CD4-positive, alpha-beta memory T cell (primary cell): ENCODE results near the gene CDKN2D. TPM values are rescaled to one million over a fixed set of nuclear protein-coding genes. Genes with fewer than 3 reads are reported as not detected.

ENCODE experiments used
- CTCF ChIA-PET: fragments of 350-600 bp; sonication (Branson Sonifier 250); formaldehyde crosslinking; loops from one replicate; lab custom pipeline; 2021; ENCODE audit warnings: inconsistent platforms; ENCODE audit not compliant: partially characterized antibody; lab: Charles Lee
- POLR2A ChIA-PET: fragments of 350-600 bp; sonication (Branson Sonifier 250); formaldehyde crosslinking; loops from one replicate; lab custom pipeline; 2021; ENCODE audit not compliant: partially characterized antibody; lab: Charles Lee
- DNase-seq, 5 donors: peaks; one replicate each; pipeline versions ENCODE4 v3.0.0 to v3.0.0-alpha.2; 2020 to 2022; ENCODE audit warnings: mixed read lengths in 1 of 5
- H3K27ac ChIP-seq: one replicate; pipeline ENCODE4 v1.7.0; 2013; ENCODE audit warnings: low read depth, low read length
- H3K27me3 ChIP-seq: 2 replicates; pipeline ENCODE4 v1.7.0; 2013; ENCODE audit warnings: mild to moderate bottlenecking, low read length, moderate library complexity; ENCODE audit not compliant: insufficient read depth
- H3K36me3 ChIP-seq: 2 replicates; pipeline ENCODE4 v1.7.0; 2013; ENCODE audit warnings: mild to moderate bottlenecking, low read length, moderate library complexity; ENCODE audit not compliant: insufficient read depth
- H3K4me1 ChIP-seq: 2 replicates; pipeline ENCODE4 v1.7.0; 2013; ENCODE audit warnings: mild to moderate bottlenecking, low read length, moderate library complexity; ENCODE audit not compliant: insufficient read depth
- H3K4me3 ChIP-seq, 2 donors: one replicate each; pipeline ENCODE4 v1.7.0; 2013; ENCODE audit warnings: low read length in 2 of 2, mild to moderate bottlenecking in 1 of 2
- H3K9me3 ChIP-seq, 2 donors: one replicate each; pipeline ENCODE4 v1.7.0; 2013; ENCODE audit warnings: low read length in 2 of 2, control low read depth in 1 of 2; ENCODE audit not compliant: control insufficient read depth in 1 of 2
- H3K27ac Mint-ChIP-seq, 7 donors: one replicate each; pipeline ENCODE4 v1.8.0; 2020 to 2021; ENCODE audit warnings: mixed read lengths in 7 of 7, mild to moderate bottlenecking in 6 of 7, inconsistent platforms in 3 of 7, moderate library complexity in 3 of 7
- H3K27me3 Mint-ChIP-seq, 2 donors: one replicate each; pipeline ENCODE4 v1.8.0; 2020 to 2021; ENCODE audit warnings: mixed read lengths in 2 of 2
- H3K36me3 Mint-ChIP-seq, 2 donors: one replicate each; pipeline ENCODE4 v1.8.0; 2020 to 2021; ENCODE audit warnings: mixed read lengths in 2 of 2, inconsistent platforms in 1 of 2, mild to moderate bottlenecking in 1 of 2
- H3K4me1 Mint-ChIP-seq, 4 donors: one replicate each; pipeline ENCODE4 v1.8.0; 2020 to 2021; ENCODE audit warnings: mixed read lengths in 4 of 4, mild to moderate bottlenecking in 1 of 4
- H3K4me3 Mint-ChIP-seq, 8 donors: one replicate each; pipeline ENCODE4 v1.8.0; 2020 to 2021; ENCODE audit warnings: mixed read lengths in 8 of 8, mild to moderate bottlenecking in 7 of 8, moderate library complexity in 6 of 8, inconsistent platforms in 3 of 8
- H3K9me3 Mint-ChIP-seq, 8 donors: one replicate each; pipeline ENCODE4 v1.8.0; 2020 to 2021; ENCODE audit warnings: mixed read lengths in 8 of 8, mild to moderate bottlenecking in 5 of 8, inconsistent platforms in 3 of 8, moderate library complexity in 1 of 8
- intact Hi-C: fragments of 100-400 bp; cut with micrococcal nuclease; formaldehyde crosslinking; loops from one replicate; pipeline ENCODE4 v1.15.1; 2023
- polyA plus RNA-seq, 2 donors: library from polyadenylated mRNA; unstranded; fragments of 300-500 nt; fragmentation: Illumina TruSeq; gene quantifications; one replicate each; pipeline ENCODE4 v1.2.3, GENCODE V29; 2021
- total RNA-seq, 2 experiments: library from RNA; stranded (reverse); gene quantifications; one replicate each; pipeline ENCODE4 v1.2.3, GENCODE V29; 2021

Gene CDKN2D
- total and polyA plus RNA-seq, 4 experiments from 2014 or later: 25.6 to 159 (median 79.4) TPM

DNA sequence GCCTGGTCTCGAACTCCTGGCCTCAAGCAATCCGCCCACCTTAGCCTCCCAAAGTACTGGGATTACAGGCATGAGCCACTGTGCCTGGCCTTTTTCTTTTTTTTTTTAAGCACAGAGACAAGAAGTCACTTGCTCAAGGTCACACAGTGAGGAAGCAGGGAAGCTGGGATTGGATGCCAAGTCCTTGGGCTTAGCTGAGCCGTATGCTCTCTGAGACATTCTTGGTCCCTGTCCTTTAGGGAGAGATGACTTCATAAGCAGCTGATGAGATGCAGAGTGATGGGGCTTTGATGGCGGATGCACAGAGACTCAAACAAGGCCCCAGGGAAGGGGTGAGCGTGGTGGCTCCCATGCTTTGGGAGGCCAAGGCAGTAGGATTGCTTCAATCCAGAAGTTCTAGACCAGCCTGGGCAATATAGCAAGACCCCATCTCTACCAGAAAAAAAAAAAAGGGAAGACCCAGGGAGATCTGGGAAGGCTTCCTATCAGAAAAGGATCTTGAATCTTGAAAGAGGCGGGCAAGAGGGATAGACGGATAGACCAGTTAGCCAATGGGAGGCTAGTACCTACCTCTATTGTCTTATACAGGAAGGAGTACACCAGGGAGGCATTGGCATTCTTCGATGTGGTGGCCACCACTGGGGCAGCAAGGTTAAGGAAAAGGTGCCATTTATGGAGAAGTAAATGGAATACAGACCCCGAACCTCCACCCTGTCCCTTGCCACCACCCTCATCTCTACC, 14.4 kb upstream of the CDKN2D start:
- peak overlapping the region in 1 of 7 donors; percentile 70 for H3K27ac Mint-ChIP-seq
- intact Hi-C loops: no loop called here
- H3K27me3 ChIP-seq: no peaks in the 10 kb centered on the region
- CTCF ChIA-PET: interaction anchor here (1.1 to 9.3 kb wide), 7 partner anchors 9 to 116 kb away, joined by 3 to 473 read pairs (median 16); partner anchors contain the start of gene QTRT1
- no peak overlapping the region for H3K27ac ChIP-seq
- POLR2A ChIA-PET: interaction anchor here (1.5 to 4.3 kb wide), 3 partner anchors 20 to 61 kb away, joined by 6 to 46 read pairs (median 31); no protein-coding TSS in a partner anchor
- H3K36me3 ChIP-seq: no peaks in the 10 kb centered on the region
- peaks cover 15 to 31% (median 23%) of the 10 kb centered on the region in 4 donors for H3K4me1 Mint-ChIP-seq
- H3K9me3 ChIP-seq: no peaks in the 10 kb centered on the region
- no peak overlapping the region for H3K4me3 ChIP-seq
- H3K27me3 Mint-ChIP-seq: peaks cover 2 to 7% of the 10 kb centered on the region in 2 donors
- H3K4me3 Mint-ChIP-seq: no peak overlapping the region
- H3K9me3 Mint-ChIP-seq: no peaks in the 10 kb centered on the region
- no peaks in the 10 kb centered on the region for H3K36me3 Mint-ChIP-seq
- DNase-seq: no peak
- H3K4me1 ChIP-seq: peaks cover 22% of the 10 kb centered on the region

DNA sequence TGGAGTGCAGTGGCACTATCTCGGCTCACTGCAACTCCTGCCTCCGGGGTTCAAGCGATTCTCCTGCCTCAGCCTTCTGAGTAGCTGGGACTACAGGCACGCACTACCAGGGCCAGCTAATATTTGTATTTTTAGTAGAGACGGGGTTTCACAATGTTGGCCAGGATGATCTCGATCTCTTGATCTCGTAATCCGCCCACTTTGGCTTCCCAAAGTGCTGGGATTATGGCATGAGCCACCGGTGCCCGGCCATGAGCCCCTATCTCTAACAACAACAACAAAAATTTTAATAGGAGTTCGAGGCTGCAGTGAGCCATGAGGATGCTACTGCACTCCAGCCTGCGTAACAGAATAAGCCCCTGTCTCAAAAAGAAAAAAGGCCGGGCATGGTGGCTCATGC, 13.3 kb upstream of the CDKN2D start:
- Histone ChIP-seq H3K4me1 (peaks cover 22% of the 10 kb centered on the region), H3K4me3 (no peak overlapping the region), H3K36me3 (no peaks in the 10 kb centered on the region), H3K27me3 (no peaks in the 10 kb centered on the region), H3K27ac (no peak overlapping the region), H3K9me3 (no peaks in the 10 kb centered on the region)
- ChIA-PET POLR2A (interaction anchor here (1.1 to 4.3 kb wide), 3 partner anchors 16 to 62 kb away, joined by 3 to 46 read pairs (median 31); no protein-coding TSS in a partner anchor), CTCF (interaction anchor here (0.7 to 9.3 kb wide), 32 partner anchors 8 to 239 kb away, joined by 3 to 473 read pairs (median 6); partner anchors contain the start of genes ATG4D and QTRT1)
- Mint-ChIP-seq H3K36me3 (no peaks in the 10 kb centered on the region), H3K4me1 (peaks cover 9 to 24% (median 16%) of the 10 kb centered on the region in 4 donors), H3K4me3 (no peak overlapping the region), H3K27ac (no peak overlapping the region), H3K9me3 (no peaks in the 10 kb centered on the region), H3K27me3 (peaks cover 2% of the 10 kb centered on the region in 2 donors)
- intact Hi-C loops: no loop called here
- no peak for DNase-seq

DNA sequence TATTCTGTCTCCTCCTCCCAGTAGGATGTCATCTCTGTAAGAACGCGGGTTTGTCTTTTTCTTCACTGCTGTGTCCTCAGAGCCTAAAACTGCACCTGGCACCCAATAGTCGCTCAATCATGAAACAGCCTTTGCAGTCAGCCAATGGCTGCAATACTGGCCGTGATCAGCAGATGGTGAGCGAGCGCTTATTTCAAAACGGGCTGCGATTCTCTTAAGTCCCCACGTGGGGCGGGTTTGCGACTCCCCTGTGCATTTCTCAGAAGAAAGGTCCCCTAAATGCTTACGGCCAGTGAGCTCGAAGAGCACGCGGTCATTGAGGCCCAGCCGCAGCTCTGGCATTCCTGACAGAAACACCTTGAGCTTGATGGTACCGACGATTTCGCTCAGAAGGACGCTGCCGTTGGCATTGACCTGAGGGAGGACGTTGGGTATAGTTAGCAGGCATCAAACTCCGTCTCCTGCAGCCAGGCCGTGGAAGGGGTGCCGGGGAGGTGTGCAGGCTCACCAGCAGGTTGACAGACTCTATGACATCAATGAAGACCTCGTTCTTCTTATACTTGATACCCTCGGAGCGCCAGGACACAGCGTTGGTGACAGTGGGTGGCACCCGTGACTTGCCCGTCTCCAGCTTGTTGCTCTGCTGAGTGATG, 12.3 kb upstream of the CDKN2D start:
- Mint-ChIP-seq H3K27ac (peak overlapping the region in 3 of 7 donors; percentile 4 to 26 (median 25)), H3K4me1 (peaks cover 9 to 24% (median 16%) of the 10 kb centered on the region in 4 donors), H3K4me3 (peak overlapping the region in 4 of 8 donors; percentile 0 to 65 (median 30)), H3K27me3 (peaks cover 2% of the 10 kb centered on the region in 2 donors), H3K9me3 (no peaks in the 10 kb centered on the region), H3K36me3 (no peaks in the 10 kb centered on the region)
- POLR2A ChIA-PET: interaction anchor here (0.5 to 4.3 kb wide), 13 partner anchors 15 to 192 kb away, joined by 3 to 46 read pairs (median 4); partner anchors contain the start of gene QTRT1
- Histone ChIP-seq H3K36me3 (no peaks in the 10 kb centered on the region), H3K4me3 (no peak overlapping the region), H3K9me3 (no peaks in the 10 kb centered on the region), H3K27me3 (no peaks in the 10 kb centered on the region), H3K27ac (no peak overlapping the region), H3K4me1 (peaks cover 22% of the 10 kb centered on the region)
- intact Hi-C loops: loop anchor here (1.0 kb wide), 3 partner anchors 22 to 118 kb away; no protein-coding TSS in a partner anchor
- peak; percentile 84 to 88 (median 84) for DNase-seq
- CTCF ChIA-PET: interaction anchor here (0.5 to 9.3 kb wide), 48 partner anchors 9 to 541 kb away, joined by 3 to 473 read pairs (median 4); partner anchors contain the start of genes ATG4D, DNM2, QTRT1 and TMED1

DNA sequence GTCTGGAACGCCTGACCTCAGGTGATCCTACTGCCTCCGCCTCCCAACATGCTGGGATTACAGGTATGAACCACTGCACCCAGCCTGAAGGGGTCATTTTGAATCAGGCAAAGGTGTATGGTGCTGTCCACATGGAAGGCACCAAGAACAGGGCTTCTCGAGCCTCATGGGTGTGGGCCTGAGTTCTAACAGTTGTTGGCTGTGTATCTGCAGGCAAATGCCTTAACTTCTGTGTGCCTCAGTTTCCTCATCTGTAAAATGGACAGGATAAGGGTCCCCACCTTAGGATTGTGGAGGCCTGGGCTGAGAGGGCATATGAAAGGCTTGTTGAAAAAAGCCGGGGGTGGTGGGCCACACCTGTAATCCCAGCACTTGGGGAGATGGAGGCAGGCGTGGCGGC, 9.2 kb upstream of the CDKN2D start:
- Mint-ChIP-seq H3K4me1 (peaks cover 5 to 9% (median 6%) of the 10 kb centered on the region in 4 donors), H3K27me3 (peaks cover 2% of the 10 kb centered on the region in 2 donors), H3K4me3 (no peak overlapping the region), H3K27ac (no peak overlapping the region), H3K9me3 (no peaks in the 10 kb centered on the region), H3K36me3 (no peaks in the 10 kb centered on the region)
- H3K27me3 ChIP-seq: no peaks in the 10 kb centered on the region
- no peak for DNase-seq
- ChIA-PET CTCF (interaction anchor here (5.7 to 9.3 kb wide), 2 partner anchors 69 to 122 kb away, joined by 126 to 473 read pairs; partner anchors contain the start of gene QTRT1), POLR2A (no interaction called here)
- intact Hi-C loops: no loop called here
- no peak overlapping the region for H3K4me3 ChIP-seq
- peaks cover 9% of the 10 kb centered on the region for H3K4me1 ChIP-seq
- H3K36me3 ChIP-seq: no peaks in the 10 kb centered on the region
- H3K9me3 ChIP-seq: no peaks in the 10 kb centered on the region
- no peak overlapping the region for H3K27ac ChIP-seq

DNA sequence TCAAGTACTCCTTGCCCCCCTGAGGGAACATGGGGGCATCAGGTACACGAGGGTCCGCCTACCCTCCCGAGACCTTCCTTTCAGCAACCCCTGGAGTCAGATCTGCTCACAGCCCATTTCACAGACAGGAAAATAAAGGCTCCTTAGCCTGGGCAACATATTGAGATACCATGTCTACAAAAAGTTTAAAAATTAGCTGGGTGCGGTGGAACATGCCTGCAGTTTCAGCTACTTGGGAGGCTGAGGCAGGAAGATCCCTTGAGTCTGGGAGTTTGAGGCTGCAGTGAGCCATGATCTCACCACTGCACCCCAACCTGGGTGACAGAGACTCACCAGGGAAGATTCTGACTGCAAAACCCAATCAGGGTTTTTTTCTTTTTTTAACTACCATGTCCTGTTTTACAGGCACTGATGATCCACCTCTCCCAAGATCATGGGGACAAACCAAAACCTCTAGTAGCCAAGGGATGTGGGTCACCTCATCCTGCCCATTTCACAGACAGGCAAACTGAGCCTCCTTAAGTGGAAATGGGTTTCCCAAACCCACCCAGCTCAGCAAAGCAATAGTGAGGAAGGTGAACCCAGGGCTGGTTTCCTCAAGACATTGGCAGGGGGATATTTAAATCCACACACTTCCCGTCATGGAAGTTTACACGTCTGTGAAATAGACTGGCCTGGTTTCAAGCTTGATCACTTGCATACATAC, 6.4 kb upstream of the CDKN2D start:
- Mint-ChIP-seq H3K27me3 (no peaks in the 10 kb centered on the region), H3K9me3 (no peaks in the 10 kb centered on the region), H3K27ac (peak overlapping the region in 3 of 7 donors; percentile 13 to 70 (median 50)), H3K36me3 (no peaks in the 10 kb centered on the region), H3K4me1 (peaks cover 4 to 7% (median 7%) of the 10 kb centered on the region in 4 donors), H3K4me3 (no peak overlapping the region)
- H3K36me3 ChIP-seq: no peaks in the 10 kb centered on the region
- ChIA-PET CTCF (interaction anchor here (0.6 to 2.6 kb wide), 6 partner anchors 9 to 92 kb away, joined by 3 to 14 read pairs (median 4); partner anchors contain the start of gene KRI1), POLR2A (interaction anchor here (0.6 kb wide), 1 partner anchor 142 kb away, joined by 3 read pairs; no protein-coding TSS in a partner anchor)
- H3K4me3 ChIP-seq: no peak overlapping the region
- peaks cover 7% of the 10 kb centered on the region for H3K4me1 ChIP-seq
- H3K27ac ChIP-seq: no peak overlapping the region
- H3K9me3 ChIP-seq: no peaks in the 10 kb centered on the region
- no peak for DNase-seq
- intact Hi-C loops: no loop called here
- no peaks in the 10 kb centered on the region for H3K27me3 ChIP-seq

DNA sequence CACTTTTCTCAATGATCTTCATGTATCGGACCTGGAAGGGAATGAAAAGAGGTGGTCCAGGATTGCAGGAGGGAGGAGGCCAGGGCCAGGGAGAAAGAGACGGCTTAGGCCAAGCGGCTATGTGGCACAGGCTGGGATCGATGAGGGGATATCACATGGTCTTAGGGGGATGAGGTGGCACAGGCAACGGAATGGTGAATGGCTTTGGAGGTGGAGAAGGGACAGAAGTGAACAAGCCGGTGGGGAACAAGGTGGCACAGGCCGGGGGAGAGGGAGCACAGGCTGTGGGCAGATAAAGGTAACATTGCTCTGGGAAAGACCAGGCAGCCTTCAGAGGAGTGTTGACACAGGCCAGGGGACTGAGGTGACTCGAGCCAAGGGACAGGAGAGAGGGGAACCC, 5.7 kb upstream of the CDKN2D start:
- Mint-ChIP-seq H3K36me3 (no peaks in the 10 kb centered on the region), H3K27me3 (no peaks in the 10 kb centered on the region), H3K4me1 (peaks cover 4 to 9% (median 7%) of the 10 kb centered on the region in 4 donors), H3K9me3 (no peaks in the 10 kb centered on the region), H3K27ac (peak overlapping the region in 2 of 7 donors; percentile 13 to 66), H3K4me3 (no peak overlapping the region)
- H3K27ac ChIP-seq: no peak overlapping the region
- DNase-seq: no peak
- POLR2A ChIA-PET: no interaction called here
- no peak overlapping the region for H3K4me3 ChIP-seq
- no peaks in the 10 kb centered on the region for H3K27me3 ChIP-seq
- H3K9me3 ChIP-seq: no peaks in the 10 kb centered on the region
- no peaks in the 10 kb centered on the region for H3K36me3 ChIP-seq
- intact Hi-C loops: no loop called here
- peaks cover 8% of the 10 kb centered on the region for H3K4me1 ChIP-seq
- CTCF ChIA-PET: interaction anchor here (0.9 to 5.6 kb wide), 4 partner anchors 8 to 76 kb away, joined by 3 to 51 read pairs (median 6); partner anchors contain the start of genes ATG4D and KRI1
